ENCODE data around the gene CASS4. TPM values are rescaled to one million over a fixed set of nuclear protein-coding genes. Genes with fewer than 3 reads are reported as not detected.
A peak's percentile ranks its signal among the peaks of the same experiment; 100 is the strongest.

CASS4 gene
- total RNA-seq, 2 donors from 2014 or later: not detected

DNA sequence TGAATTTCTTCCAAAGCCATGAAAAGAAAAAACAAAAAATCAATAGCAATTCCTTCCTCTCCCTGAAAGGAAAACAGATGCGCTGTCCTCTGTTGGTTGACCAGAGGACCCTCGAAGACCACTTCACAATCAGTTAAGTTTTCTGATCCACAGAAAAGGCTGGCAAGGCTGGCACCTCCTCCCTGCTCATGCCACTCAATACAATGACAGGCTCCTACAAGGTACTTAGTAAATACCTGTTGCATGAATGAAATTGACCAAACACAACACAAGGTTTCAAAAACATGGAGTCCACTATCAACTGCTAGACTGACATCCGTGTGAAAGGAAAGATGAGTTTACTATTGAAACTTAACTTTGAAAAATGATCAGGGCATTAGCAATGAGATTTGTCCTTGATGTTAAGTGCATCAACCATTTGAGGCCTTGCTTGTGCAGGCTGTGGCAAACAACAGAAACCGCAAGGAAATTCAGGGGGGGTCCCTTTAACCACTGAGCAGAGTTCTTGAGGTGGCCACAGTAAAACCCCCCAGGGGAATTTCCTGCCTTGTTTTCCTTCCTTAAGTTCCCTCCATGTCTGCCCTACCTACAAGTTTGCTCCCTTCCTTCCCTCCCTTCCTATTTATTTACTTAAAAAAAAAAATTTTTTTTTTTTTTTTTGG is 28.4 kb downstream of the CASS4 start:
- no peak for DNase-seq
- WGBS, 2 experiments (ENCODE audit: insufficient coverage in 1 of 2, insufficient read length in 1 of 2): 90 to 94% methylated on average over 2 to 4 of the region's 4 CpGs
- Histone ChIP-seq H3K4me1 (ENCODE audit: control insufficient read depth, insufficient read depth, low read length) (no peaks in the 10 kb centered on the region), H3K9ac (ENCODE audit: extremely low read depth, low read length, poor library complexity, severe bottlenecking) (no peak overlapping the region), H3K36me3 (ENCODE audit: control insufficient read depth, insufficient read depth, low read length) (no peaks in the 10 kb centered on the region), H3K27me3 (ENCODE audit: control insufficient read depth, insufficient read depth, low read length, poor library complexity, severe bottlenecking) (no peaks in the 10 kb centered on the region), H3K9me3 (ENCODE audit: control insufficient read depth, low read length) (no peaks in the 10 kb centered on the region), H3K27ac (ENCODE audit: low read depth, low read length) (no peak overlapping the region), H3K4me3 (ENCODE audit: low read length) (no peak overlapping the region)
- TF ChIP-seq, protein P1, sequence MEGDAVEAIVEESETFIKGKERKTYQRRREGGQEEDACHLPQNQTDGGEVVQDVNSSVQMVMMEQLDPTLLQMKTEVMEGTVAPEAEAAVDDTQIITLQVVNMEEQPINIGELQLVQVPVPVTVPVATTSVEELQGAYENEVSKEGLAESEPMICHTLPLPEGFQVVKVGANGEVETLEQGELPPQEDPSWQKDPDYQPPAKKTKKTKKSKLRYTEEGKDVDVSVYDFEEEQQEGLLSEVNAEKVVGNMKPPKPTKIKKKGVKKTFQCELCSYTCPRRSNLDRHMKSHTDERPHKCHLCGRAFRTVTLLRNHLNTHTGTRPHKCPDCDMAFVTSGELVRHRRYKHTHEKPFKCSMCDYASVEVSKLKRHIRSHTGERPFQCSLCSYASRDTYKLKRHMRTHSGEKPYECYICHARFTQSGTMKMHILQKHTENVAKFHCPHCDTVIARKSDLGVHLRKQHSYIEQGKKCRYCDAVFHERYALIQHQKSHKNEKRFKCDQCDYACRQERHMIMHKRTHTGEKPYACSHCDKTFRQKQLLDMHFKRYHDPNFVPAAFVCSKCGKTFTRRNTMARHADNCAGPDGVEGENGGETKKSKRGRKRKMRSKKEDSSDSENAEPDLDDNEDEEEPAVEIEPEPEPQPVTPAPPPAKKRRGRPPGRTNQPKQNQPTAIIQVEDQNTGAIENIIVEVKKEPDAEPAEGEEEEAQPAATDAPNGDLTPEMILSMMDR (conservative IDR thresholded peaks at IDR 0.05): no peak
- H3K27me3 Mint-ChIP-seq (ENCODE audit: insufficient read depth): peaks cover 9% of the 10 kb centered on the region
- no peaks in the 10 kb centered on the region for H3K4me1 Mint-ChIP-seq
- no peak overlapping the region for H3K27ac Mint-ChIP-seq
- H3K9me3 Mint-ChIP-seq: no peaks in the 10 kb centered on the region
- H3K36me3 Mint-ChIP-seq (ENCODE audit: low read depth): no peaks in the 10 kb centered on the region
- no peak overlapping the region for H3K4me3 Mint-ChIP-seq

DNA sequence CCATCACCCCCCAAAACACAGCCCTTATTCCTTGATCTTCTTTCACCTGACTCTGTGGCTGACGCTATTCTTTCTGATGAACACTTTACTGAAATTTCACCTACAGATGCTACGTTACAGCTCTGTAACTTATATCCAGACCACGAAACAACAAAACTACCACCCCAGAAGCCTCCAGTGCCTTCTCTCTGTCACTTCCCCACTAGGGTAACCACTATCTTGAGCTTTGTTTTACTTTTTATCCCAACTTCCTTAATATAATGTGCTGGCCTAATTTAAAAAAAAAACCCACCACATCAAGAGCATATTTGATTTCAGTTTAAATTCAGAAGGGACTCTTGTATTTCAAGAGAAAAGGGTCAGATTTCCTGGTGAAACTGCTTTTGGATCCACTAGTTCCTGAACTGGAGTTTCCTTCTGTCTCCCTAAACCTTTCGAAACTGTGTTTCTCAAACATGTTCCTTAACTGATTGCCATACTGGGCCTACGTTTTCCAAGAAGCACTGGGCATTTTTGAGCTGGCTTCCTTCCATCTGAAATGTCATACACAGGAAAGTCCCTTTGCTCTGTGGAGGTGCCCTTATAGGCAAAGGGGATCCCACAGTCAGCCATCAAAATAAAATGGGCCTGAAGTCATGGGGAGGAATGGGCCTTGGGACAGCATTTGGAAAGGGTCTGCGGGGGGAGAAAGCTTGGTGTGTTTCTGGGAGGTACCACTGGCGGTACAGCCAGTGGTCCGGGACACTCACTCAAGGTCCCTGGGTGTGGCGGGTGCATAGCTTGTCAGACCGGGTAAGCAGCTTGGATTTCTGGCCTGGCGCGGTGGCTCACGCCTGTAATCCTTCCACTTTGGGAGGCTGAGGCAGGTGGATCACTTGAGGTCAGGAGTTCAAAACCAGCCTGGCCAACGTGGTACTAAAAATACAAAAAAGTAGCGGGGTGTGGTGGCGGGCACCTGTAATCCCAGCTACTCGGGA is 30.6 kb downstream of the CASS4 start:
- Mint-ChIP-seq H3K9me3 (no peaks in the 10 kb centered on the region), H3K27ac (no peak overlapping the region), H3K27me3 (ENCODE audit: insufficient read depth) (peaks cover 11% of the 10 kb centered on the region), H3K36me3 (ENCODE audit: low read depth) (no peaks in the 10 kb centered on the region), H3K4me1 (peaks cover 6% of the 10 kb centered on the region), H3K4me3 (no peak overlapping the region)
- Histone ChIP-seq H3K36me3 (ENCODE audit: control insufficient read depth, insufficient read depth, low read length) (no peaks in the 10 kb centered on the region), H3K27ac (ENCODE audit: low read depth, low read length) (no peak overlapping the region), H3K9me3 (ENCODE audit: control insufficient read depth, low read length) (no peaks in the 10 kb centered on the region), H3K4me1 (ENCODE audit: control insufficient read depth, insufficient read depth, low read length) (no peaks in the 10 kb centered on the region), H3K27me3 (ENCODE audit: control insufficient read depth, insufficient read depth, low read length, poor library complexity, severe bottlenecking) (no peaks in the 10 kb centered on the region), H3K4me3 (ENCODE audit: low read length) (no peak overlapping the region), H3K9ac (ENCODE audit: extremely low read depth, low read length, poor library complexity, severe bottlenecking) (no peak overlapping the region)
- TF ChIP-seq, protein P1 (conservative IDR thresholded peaks at IDR 0.05): no peak
- 89 to 90% methylated on average over 17 of the region's 17 CpGs for WGBS, 2 experiments (ENCODE audit: insufficient coverage in 1 of 2, insufficient read length in 1 of 2)
- DNase-seq: peak; percentile 24

DNA sequence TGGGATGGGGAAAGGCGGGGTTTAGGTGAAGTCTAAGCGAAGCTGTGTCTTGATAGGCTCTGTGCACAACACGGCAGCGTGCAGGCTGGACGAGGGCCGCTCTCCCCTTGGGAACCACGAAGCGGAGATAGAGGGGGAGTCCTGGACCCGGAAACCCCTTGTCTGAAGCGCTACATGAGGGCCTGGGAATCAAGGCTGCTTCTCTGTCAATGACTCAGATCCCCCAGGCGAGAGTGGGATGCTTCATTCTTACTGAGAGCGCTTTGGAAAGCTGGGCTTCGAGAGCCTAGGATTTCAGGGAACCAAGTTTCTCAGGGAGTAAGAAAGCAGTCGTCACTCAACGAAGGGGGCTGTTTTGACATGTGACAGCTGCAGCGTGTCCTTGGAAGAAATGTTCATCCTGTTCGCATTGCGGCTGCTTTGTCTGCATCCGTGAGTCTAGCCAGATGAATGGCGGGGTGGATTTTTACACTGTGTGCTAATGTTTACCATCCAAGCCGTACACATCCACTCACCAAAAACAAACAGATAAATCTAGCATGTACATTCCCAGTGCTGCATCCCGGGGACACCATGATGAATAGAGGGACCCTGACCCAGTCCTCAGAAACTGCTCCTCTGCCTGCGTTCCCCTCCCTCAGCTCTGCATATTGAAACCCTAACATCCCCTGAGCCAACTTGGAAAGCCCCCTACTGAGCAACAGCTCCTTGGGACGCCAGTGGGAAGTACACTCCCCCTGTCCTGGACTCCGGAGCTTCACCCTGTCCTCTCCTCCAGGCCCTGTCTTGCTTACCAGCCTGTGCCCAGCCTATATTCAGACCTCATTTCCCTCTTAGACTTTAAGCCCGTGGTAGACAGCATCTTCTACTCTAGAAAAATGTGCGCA is 31.8 kb downstream of the CASS4 start:
- no peaks in the 10 kb centered on the region for H3K36me3 ChIP-seq (ENCODE audit: control insufficient read depth, insufficient read depth, low read length)
- TF ChIP-seq, protein P1 (conservative IDR thresholded peaks at IDR 0.05): no peak
- no peaks in the 10 kb centered on the region for H3K9me3 Mint-ChIP-seq
- H3K4me1 ChIP-seq (ENCODE audit: control insufficient read depth, insufficient read depth, low read length): no peaks in the 10 kb centered on the region
- no peak overlapping the region for H3K27ac Mint-ChIP-seq
- H3K9me3 ChIP-seq (ENCODE audit: control insufficient read depth, low read length): no peaks in the 10 kb centered on the region
- peaks cover 11% of the 10 kb centered on the region for H3K27me3 Mint-ChIP-seq (ENCODE audit: insufficient read depth)
- no peaks in the 10 kb centered on the region for H3K27me3 ChIP-seq (ENCODE audit: control insufficient read depth, insufficient read depth, low read length, poor library complexity, severe bottlenecking)
- H3K9ac ChIP-seq (ENCODE audit: extremely low read depth, low read length, poor library complexity, severe bottlenecking): no peak overlapping the region
- 83 to 88% methylated on average over 23 to 27 of the region's 27 CpGs for WGBS, 2 experiments (ENCODE audit: insufficient coverage in 1 of 2, insufficient read length in 1 of 2)
- DNase-seq: peak; percentile 45
- H3K4me1 Mint-ChIP-seq: peaks cover 6% of the 10 kb centered on the region
- no peak overlapping the region for H3K4me3 Mint-ChIP-seq
- no peak overlapping the region for H3K27ac ChIP-seq (ENCODE audit: low read depth, low read length)
- H3K36me3 Mint-ChIP-seq (ENCODE audit: low read depth): no peaks in the 10 kb centered on the region
- H3K4me3 ChIP-seq (ENCODE audit: low read length): no peak overlapping the region
